ENCODE results near the gene CNTNAP2. TPM values are rescaled to one million over a fixed set of nuclear protein-coding genes. Genes with fewer than 3 reads are reported as not detected.
A peak's percentile ranks its signal among the peaks of the same experiment; 100 is the strongest.

Gene CNTNAP2
- total RNA-seq, 1 experiment from 2014 or later: 64.5 TPM

DNA sequence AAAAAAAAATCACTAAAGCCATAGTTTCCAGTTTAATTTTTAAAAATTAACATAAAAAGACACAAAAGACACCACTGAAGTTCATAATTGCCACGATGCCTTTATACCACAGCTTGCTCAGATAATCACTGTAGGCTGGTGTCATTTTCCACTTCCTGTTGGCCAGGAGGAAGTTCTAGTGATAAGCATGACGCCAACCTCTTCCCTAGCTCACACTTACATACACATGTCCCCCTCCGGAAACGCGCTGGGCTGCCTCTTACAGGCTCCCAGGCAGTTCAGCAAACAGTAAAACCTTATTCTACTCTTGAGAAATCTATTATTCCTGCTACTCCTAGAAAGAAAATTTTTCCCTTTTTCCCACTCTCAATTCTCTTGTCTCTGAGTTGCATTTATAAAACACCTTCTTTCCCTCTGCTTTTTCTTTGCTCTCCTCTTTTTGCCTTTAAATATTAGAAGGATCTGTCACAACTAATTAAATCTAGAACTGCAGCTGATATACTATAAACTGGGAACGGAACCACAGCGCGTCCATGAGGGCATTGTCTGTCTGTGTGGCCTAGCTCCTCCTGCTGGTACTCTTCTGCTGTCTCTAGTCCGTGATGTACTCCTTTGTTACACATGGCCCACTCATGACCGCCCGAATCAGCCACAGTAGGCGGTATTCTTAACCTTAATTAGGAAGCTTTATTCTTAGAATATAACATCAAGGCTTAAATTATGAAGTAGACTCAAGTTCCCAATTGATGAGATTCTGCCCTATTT, 664.9 kb downstream of the CNTNAP2 start:
- H2BK12ac ChIP-seq (ENCODE audit: insufficient read length, low read depth, low read length): no peak overlapping the region
- H3K27ac ChIP-seq (ENCODE audit: insufficient read length, low read depth, low read length): no peak overlapping the region
- H3K23me2 ChIP-seq (ENCODE audit: insufficient read length, low read depth, low read length, poor library complexity, severe bottlenecking): no peaks in the 10 kb centered on the region
- no peak overlapping the region for H3K14ac ChIP-seq (ENCODE audit: insufficient read depth, low read length)
- H3K79me1 ChIP-seq (ENCODE audit: insufficient read depth, low read depth, low read length, poor library complexity, severe bottlenecking): no peaks in the 10 kb centered on the region
- H3K79me2 ChIP-seq (ENCODE audit: insufficient read depth, low read length): no peaks in the 10 kb centered on the region
- TF ChIP-seq, protein P1, sequence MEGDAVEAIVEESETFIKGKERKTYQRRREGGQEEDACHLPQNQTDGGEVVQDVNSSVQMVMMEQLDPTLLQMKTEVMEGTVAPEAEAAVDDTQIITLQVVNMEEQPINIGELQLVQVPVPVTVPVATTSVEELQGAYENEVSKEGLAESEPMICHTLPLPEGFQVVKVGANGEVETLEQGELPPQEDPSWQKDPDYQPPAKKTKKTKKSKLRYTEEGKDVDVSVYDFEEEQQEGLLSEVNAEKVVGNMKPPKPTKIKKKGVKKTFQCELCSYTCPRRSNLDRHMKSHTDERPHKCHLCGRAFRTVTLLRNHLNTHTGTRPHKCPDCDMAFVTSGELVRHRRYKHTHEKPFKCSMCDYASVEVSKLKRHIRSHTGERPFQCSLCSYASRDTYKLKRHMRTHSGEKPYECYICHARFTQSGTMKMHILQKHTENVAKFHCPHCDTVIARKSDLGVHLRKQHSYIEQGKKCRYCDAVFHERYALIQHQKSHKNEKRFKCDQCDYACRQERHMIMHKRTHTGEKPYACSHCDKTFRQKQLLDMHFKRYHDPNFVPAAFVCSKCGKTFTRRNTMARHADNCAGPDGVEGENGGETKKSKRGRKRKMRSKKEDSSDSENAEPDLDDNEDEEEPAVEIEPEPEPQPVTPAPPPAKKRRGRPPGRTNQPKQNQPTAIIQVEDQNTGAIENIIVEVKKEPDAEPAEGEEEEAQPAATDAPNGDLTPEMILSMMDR (conservative IDR thresholded peaks at IDR 0.05): peak; percentile 44; the same call in 2 of the 3 replicates
- Mint-ChIP-seq H3K27ac (no peak overlapping the region), H3K4me1 (no peaks in the 10 kb centered on the region; a peak in 2 of 4 replicates), H3K9me3 (no peaks in the 10 kb centered on the region; a peak in 2 of 5 replicates), H3K36me3 (ENCODE audit: insufficient read depth in 1 of 3, low read depth in 3 of 3) (peaks cover 0 to 4% (median 2%) of the 10 kb centered on the region in 3 experiments; a peak in 2 of 7 replicates), H3K27me3 (ENCODE audit: low read depth) (peaks cover 2% of the 10 kb centered on the region; the same call in 1 of the 2 replicates), H3K4me3 (no peak overlapping the region)
- H2BK120ac ChIP-seq (ENCODE audit: low read depth, low read length, poor library complexity, severe bottlenecking): no peak overlapping the region
- no peak overlapping the region for H2AK5ac ChIP-seq (ENCODE audit: insufficient read length, low read length)
- H2BK20ac ChIP-seq (ENCODE audit: low read depth, low read length, poor library complexity, severe bottlenecking): no peak overlapping the region
- H3T11ph ChIP-seq (ENCODE audit: low read length): no peak overlapping the region
- H2AFZ ChIP-seq (ENCODE audit: low read length): no peak overlapping the region
- no peak overlapping the region for H4K91ac ChIP-seq (ENCODE audit: insufficient read length, low read depth, low read length)
- WGBS (ENCODE audit: extremely low coverage, insufficient read length, low lambda C conversion rate): no CpG with 5 or more reads among the region's 12 CpGs
- no peak overlapping the region for H3K23ac ChIP-seq (ENCODE audit: insufficient read length, low read depth, low read length)
- no peak overlapping the region for H3K4ac ChIP-seq (ENCODE audit: low read depth, low read length)
- H4K20me1 ChIP-seq (ENCODE audit: control insufficient read depth, insufficient read depth, insufficient read length): no peaks in the 10 kb centered on the region
- H3K4me1 ChIP-seq (ENCODE audit: insufficient read depth, low read length): no peaks in the 10 kb centered on the region
- H3K9ac ChIP-seq (ENCODE audit: extremely low read depth, insufficient read length, low read length): no peak overlapping the region
- H2BK15ac ChIP-seq (ENCODE audit: low read depth, low read length): no peak overlapping the region
- no peaks in the 10 kb centered on the region for H3K27me3 ChIP-seq (ENCODE audit: insufficient read depth, low read length)
- H3K18ac ChIP-seq (ENCODE audit: insufficient read length, low read depth, low read length): no peak overlapping the region
- peak; percentile 40 for DNase-seq
- no peak overlapping the region for H3K56ac ChIP-seq (ENCODE audit: insufficient read length, low read depth, low read length)
- no peak overlapping the region for H4K5ac ChIP-seq (ENCODE audit: insufficient read length, low read depth, low read length)
- H4K8ac ChIP-seq (replicated peaks; ENCODE audit: insufficient read length, low read depth, low read length): no peak overlapping the region
- no peak overlapping the region for H3K4me2 ChIP-seq (ENCODE audit: insufficient read depth, insufficient read length, low read length)
- no peak overlapping the region for H2BK5ac ChIP-seq (ENCODE audit: insufficient read length, low read length)
- no peaks in the 10 kb centered on the region for H3K9me3 ChIP-seq (ENCODE audit: control insufficient read depth, low read depth, low read length)
